Measurements from ENCODE around the gene DNMT3A.
A peak's percentile ranks its signal among the peaks of the same experiment; 100 is the strongest.
"Not testable (repeated sequence)": the region's sequence is repeated elsewhere in the genome, so short reads cannot be mapped to it uniquely, and the experiment has no call there.

Gene DNMT3A

GRCh38 chr2:25221579-25221978 lies 120.1 kb downstream of the DNMT3A start:
- TF ChIP-seq CTCF (IDR thresholded peaks at IDR 0.05; ENCODE audit: low read depth, low read length), result no peak
- no peak overlapping the region for H3K4me3 ChIP-seq (replicated peaks in 1 of 2; ENCODE audit: low read depth in 2 of 2, low read length in 2 of 2)
- DNase-seq (ENCODE audit: low read depth in 2 of 2), result no peak

GRCh38 chr2:25220313-25220712 lies 121.4 kb downstream of the DNMT3A start:
- TF ChIP-seq CTCF (IDR thresholded peaks at IDR 0.05; ENCODE audit: low read depth, low read length), result no peak
- DNase-seq (ENCODE audit: low read depth in 2 of 2), result no peak
- H3K4me3 ChIP-seq (replicated peaks in 1 of 2; ENCODE audit: low read depth in 2 of 2, low read length in 2 of 2), result no peak overlapping the region

- TF ChIP-seq CTCF (IDR thresholded peaks at IDR 0.05; ENCODE audit: low read depth, low read length), result no peak
- no peak overlapping the region for H3K4me3 ChIP-seq (replicated peaks in 1 of 2; ENCODE audit: low read depth in 2 of 2, low read length in 2 of 2)
- no peak for DNase-seq (ENCODE audit: low read depth in 2 of 2)
Measured at GRCh38 chr2:25219621-25220020, 122.1 kb downstream of the DNMT3A start.

GRCh38 chr2:25218100-25218499 lies 123.6 kb downstream of the DNMT3A start:
- no peak overlapping the region for H3K4me3 ChIP-seq (replicated peaks in 1 of 2; ENCODE audit: low read depth in 2 of 2, low read length in 2 of 2)
- TF ChIP-seq CTCF (IDR thresholded peaks at IDR 0.05; ENCODE audit: low read depth, low read length), result no peak

GRCh38 chr2:25215948-25216679 lies 125.6 kb downstream of the DNMT3A start:
- peak overlapping the region; percentile 49 for H3K4me3 ChIP-seq (replicated peaks in 1 of 2; ENCODE audit: low read depth in 2 of 2, low read length in 2 of 2)
- peak; percentile 51 to 83 for DNase-seq (ENCODE audit: low read depth in 2 of 2)
- no peak for TF ChIP-seq CTCF (IDR thresholded peaks at IDR 0.05; ENCODE audit: low read depth, low read length)

More at GRCh38 chr2:25218100-25218499, 123.6 kb downstream of the DNMT3A start:
- no peak for DNase-seq (ENCODE audit: low read depth in 2 of 2)

GRCh38 chr2:25215232-25215631 lies 126.5 kb downstream of the DNMT3A start:
- no peak overlapping the region for H3K4me3 ChIP-seq (replicated peaks in 1 of 2; ENCODE audit: low read depth in 2 of 2, low read length in 2 of 2)
- TF ChIP-seq CTCF (IDR thresholded peaks at IDR 0.05; ENCODE audit: low read depth, low read length), result no peak
- DNase-seq (ENCODE audit: low read depth in 2 of 2), result no peak

GRCh38 chr2:25213229-25213628 lies 128.5 kb downstream of the DNMT3A start:
- DNase-seq (ENCODE audit: low read depth in 2 of 2), result no peak
- no peak overlapping the region for H3K4me3 ChIP-seq (replicated peaks in 1 of 2; ENCODE audit: low read depth in 2 of 2, low read length in 2 of 2)
- no peak for TF ChIP-seq CTCF (IDR thresholded peaks at IDR 0.05; ENCODE audit: low read depth, low read length)

GRCh38 chr2:25210923-25211322 lies 130.8 kb downstream of the DNMT3A start:
- H3K4me3 ChIP-seq (replicated peaks in 1 of 2; ENCODE audit: low read depth in 2 of 2, low read length in 2 of 2); DNase-seq (ENCODE audit: low read depth in 2 of 2): not testable (repeated sequence)
